Measurements from ENCODE around the gene CASZ1. TPM values are rescaled to one million over a fixed set of nuclear protein-coding genes. Genes with fewer than 3 reads are reported as not detected.

CASZ1 gene
- total and polyA plus RNA-seq, 10 of the 15 experiments (the other 5 are each of a cell fraction or from before 2014, with no cell fraction given): 0.52 to 9.8 (median 3.7) TPM

DNA sequence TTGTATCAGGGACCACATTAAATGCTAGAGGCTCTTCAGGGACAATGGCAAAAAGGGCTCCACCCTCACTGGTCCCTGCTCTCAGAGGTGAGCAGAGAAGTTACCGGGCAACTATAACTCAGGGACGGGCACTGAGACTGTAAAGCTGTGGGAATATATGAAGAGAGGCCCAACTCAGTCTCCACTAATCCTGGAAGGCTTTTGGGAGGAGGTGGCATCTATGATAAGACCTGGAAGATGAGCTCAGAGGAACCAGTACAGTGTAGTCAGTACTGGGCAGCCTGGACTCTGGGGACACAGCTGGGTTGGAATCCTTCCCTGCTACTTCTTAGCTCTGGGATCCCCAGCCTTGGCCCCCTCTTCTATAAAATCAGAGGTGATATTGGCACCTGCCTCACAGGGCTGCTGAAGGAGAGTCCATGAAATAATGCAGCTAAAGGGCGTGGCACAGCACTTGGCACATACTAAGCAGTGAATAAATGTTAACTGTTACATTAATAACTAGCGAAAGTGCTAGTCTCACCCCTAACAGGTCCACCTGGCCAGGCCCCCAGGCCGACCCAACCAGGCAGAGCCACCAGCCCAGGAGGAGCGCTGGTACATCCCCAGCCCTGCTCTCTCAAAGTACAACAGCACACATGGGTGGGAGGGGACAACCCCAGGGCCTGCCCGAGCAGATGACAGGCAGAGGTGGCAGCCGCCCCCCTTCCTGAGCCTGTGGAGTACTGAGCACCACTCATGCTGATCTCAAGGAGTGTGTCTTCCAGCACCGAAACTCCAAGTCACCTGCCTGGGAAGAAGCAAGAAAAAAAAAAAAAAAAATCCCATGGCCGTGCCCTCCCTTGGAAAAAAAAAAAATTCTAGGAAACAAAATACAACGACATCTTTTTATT is 62.7 kb downstream of the CASZ1 start:
- intact Hi-C loops (cut with micrococcal nuclease; ENCODE audit: unreplicated experiment): no loop called here
- Histone ChIP-seq H3K27ac (ENCODE audit: control insufficient read depth, insufficient read depth) (no peak overlapping the region), H3K4me1 (ENCODE audit: control insufficient read depth, insufficient read depth, low read length) (no peaks in the 10 kb centered on the region; the same call in 1 of the 2 replicates), H3K9ac (ENCODE audit: control insufficient read depth, insufficient read depth, low read length) (no peak overlapping the region; the same call in 1 of the 2 replicates), H3K36me3 (ENCODE audit: control insufficient read depth in 2 of 2, insufficient read depth in 2 of 2, low read length in 1 of 2) (no peaks in the 10 kb centered on the region), H3K27me3 (replicated peaks in 1 of 2; ENCODE audit: control insufficient read depth in 2 of 2, insufficient read depth in 2 of 2, low read length in 1 of 2) (no peaks in the 10 kb centered on the region; a peak in 2 of 4 replicates), H3K9me3 (replicated peaks; ENCODE audit: control insufficient read depth, insufficient read depth, low read length) (no peaks in the 10 kb centered on the region), H4K20me1 (ENCODE audit: control insufficient read depth, insufficient read depth) (no peaks in the 10 kb centered on the region), H2AFZ (ENCODE audit: control insufficient read depth, low read depth, low read length) (no peak overlapping the region), H3K79me2 (ENCODE audit: control insufficient read depth, insufficient read depth, low read length) (no peaks in the 10 kb centered on the region), H3K4me2 (ENCODE audit: control insufficient read depth, insufficient read depth) (no peak overlapping the region), H3K4me3 (no peak overlapping the region)
- FAIRE-seq: no peak
- ATAC-seq: peak; percentile 92
- DNase-seq (ENCODE audit: low read depth, low spot score): no peak
- in situ Hi-C loops (cut with MboI): no loop called here
- no TSS peak for BruUV-seq (replicated peaks)
- RAD21 ChIA-PET (ENCODE audit: unreplicated experiment): no interaction called here
- CTCF ChIA-PET: interaction anchor here (0.5 to 0.7 kb wide), 2 partner anchors 32 to 450 kb away, joined by 3 read pairs; no protein-coding TSS in a partner anchor
- POLR2A ChIA-PET: interaction anchor here (0.6 kb wide), 1 partner anchor 1077 kb away, joined by 5 read pairs; no protein-coding TSS in a partner anchor
- TF ChIP-seq IKZF1 (conservative IDR thresholded peaks at IDR 0.05) (0 out of 2 replicates have a peak, but pooled peaks have one; percentile 9), YY1 (IDR thresholded peaks at IDR 0.05; ENCODE audit: low read depth, low read length) (no peak), DPF2 (IDR thresholded peaks at IDR 0.05) (0 out of 2 replicates have a peak, but pooled peaks have one; percentile 21), IKZF2 (IDR thresholded peaks at IDR 0.05) (peak in 1 of 2 experiments; percentile 24; a peak in 1 of 4 replicates), MTA3 (IDR thresholded peaks at IDR 0.05; ENCODE audit: borderline replicate concordance, low read length) (no peak), RELA (IDR thresholded peaks at IDR 0.05; ENCODE audit: borderline replicate concordance, partially characterized antibody) (peak; percentile 41), EGR1 (IDR thresholded peaks at IDR 0.05; ENCODE audit: borderline replicate concordance in 1 of 2, low read depth in 2 of 2, low read length in 2 of 2) (peak in 1 of 2 experiments; percentile 21; a peak in 1 of 3 replicates), BHLHE40 (IDR thresholded peaks at IDR 0.05; ENCODE audit: borderline replicate concordance in 1 of 2, low read depth in 2 of 2, low read length in 1 of 2) (peak in 1 of 2 experiments; percentile 62; a peak in 1 of 4 replicates), PML (IDR thresholded peaks at IDR 0.05; ENCODE audit: low read length) (no peak)
- TF ChIP-seq, protein P1, sequence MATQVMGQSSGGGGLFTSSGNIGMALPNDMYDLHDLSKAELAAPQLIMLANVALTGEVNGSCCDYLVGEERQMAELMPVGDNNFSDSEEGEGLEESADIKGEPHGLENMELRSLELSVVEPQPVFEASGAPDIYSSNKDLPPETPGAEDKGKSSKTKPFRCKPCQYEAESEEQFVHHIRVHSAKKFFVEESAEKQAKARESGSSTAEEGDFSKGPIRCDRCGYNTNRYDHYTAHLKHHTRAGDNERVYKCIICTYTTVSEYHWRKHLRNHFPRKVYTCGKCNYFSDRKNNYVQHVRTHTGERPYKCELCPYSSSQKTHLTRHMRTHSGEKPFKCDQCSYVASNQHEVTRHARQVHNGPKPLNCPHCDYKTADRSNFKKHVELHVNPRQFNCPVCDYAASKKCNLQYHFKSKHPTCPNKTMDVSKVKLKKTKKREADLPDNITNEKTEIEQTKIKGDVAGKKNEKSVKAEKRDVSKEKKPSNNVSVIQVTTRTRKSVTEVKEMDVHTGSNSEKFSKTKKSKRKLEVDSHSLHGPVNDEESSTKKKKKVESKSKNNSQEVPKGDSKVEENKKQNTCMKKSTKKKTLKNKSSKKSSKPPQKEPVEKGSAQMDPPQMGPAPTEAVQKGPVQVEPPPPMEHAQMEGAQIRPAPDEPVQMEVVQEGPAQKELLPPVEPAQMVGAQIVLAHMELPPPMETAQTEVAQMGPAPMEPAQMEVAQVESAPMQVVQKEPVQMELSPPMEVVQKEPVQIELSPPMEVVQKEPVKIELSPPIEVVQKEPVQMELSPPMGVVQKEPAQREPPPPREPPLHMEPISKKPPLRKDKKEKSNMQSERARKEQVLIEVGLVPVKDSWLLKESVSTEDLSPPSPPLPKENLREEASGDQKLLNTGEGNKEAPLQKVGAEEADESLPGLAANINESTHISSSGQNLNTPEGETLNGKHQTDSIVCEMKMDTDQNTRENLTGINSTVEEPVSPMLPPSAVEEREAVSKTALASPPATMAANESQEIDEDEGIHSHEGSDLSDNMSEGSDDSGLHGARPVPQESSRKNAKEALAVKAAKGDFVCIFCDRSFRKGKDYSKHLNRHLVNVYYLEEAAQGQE (IDR thresholded peaks at IDR 0.05; ENCODE audit: low read depth, low read length): no peak
- TF ChIP-seq, protein P2, sequence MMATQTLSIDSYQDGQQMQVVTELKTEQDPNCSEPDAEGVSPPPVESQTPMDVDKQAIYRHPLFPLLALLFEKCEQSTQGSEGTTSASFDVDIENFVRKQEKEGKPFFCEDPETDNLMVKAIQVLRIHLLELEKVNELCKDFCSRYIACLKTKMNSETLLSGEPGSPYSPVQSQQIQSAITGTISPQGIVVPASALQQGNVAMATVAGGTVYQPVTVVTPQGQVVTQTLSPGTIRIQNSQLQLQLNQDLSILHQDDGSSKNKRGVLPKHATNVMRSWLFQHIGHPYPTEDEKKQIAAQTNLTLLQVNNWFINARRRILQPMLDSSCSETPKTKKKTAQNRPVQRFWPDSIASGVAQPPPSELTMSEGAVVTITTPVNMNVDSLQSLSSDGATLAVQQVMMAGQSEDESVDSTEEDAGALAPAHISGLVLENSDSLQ (IDR thresholded peaks at IDR 0.05): peak; percentile 76; the same call in 1 of the 2 replicates
- TF ChIP-seq, protein P3, sequence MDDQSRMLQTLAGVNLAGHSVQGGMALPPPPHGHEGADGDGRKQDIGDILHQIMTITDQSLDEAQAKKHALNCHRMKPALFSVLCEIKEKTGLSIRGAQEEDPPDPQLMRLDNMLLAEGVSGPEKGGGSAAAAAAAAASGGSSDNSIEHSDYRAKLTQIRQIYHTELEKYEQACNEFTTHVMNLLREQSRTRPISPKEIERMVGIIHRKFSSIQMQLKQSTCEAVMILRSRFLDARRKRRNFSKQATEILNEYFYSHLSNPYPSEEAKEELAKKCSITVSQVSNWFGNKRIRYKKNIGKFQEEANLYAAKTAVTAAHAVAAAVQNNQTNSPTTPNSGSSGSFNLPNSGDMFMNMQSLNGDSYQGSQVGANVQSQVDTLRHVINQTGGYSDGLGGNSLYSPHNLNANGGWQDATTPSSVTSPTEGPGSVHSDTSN (IDR thresholded peaks at IDR 0.05; ENCODE audit: insufficient replicate concordance, low read depth, low read length): peak; percentile 35
- TF ChIP-seq, protein P4, sequence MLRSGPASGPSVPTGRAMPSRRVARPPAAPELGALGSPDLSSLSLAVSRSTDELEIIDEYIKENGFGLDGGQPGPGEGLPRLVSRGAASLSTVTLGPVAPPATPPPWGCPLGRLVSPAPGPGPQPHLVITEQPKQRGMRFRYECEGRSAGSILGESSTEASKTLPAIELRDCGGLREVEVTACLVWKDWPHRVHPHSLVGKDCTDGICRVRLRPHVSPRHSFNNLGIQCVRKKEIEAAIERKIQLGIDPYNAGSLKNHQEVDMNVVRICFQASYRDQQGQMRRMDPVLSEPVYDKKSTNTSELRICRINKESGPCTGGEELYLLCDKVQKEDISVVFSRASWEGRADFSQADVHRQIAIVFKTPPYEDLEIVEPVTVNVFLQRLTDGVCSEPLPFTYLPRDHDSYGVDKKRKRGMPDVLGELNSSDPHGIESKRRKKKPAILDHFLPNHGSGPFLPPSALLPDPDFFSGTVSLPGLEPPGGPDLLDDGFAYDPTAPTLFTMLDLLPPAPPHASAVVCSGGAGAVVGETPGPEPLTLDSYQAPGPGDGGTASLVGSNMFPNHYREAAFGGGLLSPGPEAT (IDR thresholded peaks at IDR 0.05; ENCODE audit: low read depth): peak; percentile 62; the same call in 1 of the 2 replicates
- 16% methylated on average over 11 of the region's 11 CpGs for WGBS (ENCODE audit: insufficient coverage, insufficient replicate concordance, low lambda C conversion rate, missing lambda C conversion rate)
- SMC1A ChIA-PET (ENCODE audit: uncharacterized antibody, unreplicated experiment): no interaction called here
